Measurements from ENCODE around the gene MZB1.
"Not testable (repeated sequence)": the region's sequence is repeated elsewhere in the genome, so short reads cannot be mapped to it uniquely, and the experiment has no call there.

The MZB1 gene

GRCh38 chr5:139413963-139414362 lies 24.2 kb upstream of the MZB1 start:
- H3K9me3 Mint-ChIP-seq: no peaks in the 10 kb centered on the region
- TF ChIP-seq CTCF (IDR thresholded peaks at IDR 0.05): no peak
- no peak for DNase-seq
- H3K36me3 Mint-ChIP-seq (ENCODE audit: low read depth): peaks cover 42% of the 10 kb centered on the region
- H3K27ac Mint-ChIP-seq: no peak overlapping the region
- H3K4me1 Mint-ChIP-seq: no peaks in the 10 kb centered on the region
- peaks cover 4% of the 10 kb centered on the region for H3K27me3 Mint-ChIP-seq (ENCODE audit: low read depth, poor library complexity)
- H3K4me3 Mint-ChIP-seq: no peak overlapping the region

- Mint-ChIP-seq H3K4me1 (no peaks in the 10 kb centered on the region), H3K4me3 (no peak overlapping the region), H3K27ac (no peak overlapping the region), H3K36me3 (ENCODE audit: low read depth) (peaks cover 34% of the 10 kb centered on the region), H3K9me3 (no peaks in the 10 kb centered on the region), H3K27me3 (ENCODE audit: low read depth, poor library complexity) (peaks cover 4% of the 10 kb centered on the region)
- no peak for DNase-seq
- TF ChIP-seq CTCF (IDR thresholded peaks at IDR 0.05): no peak
Observed at GRCh38 chr5:139413153-139413552, 23.4 kb upstream of the MZB1 start.

GRCh38 chr5:139410993-139411828 lies 21.5 kb upstream of the MZB1 start:
- Mint-ChIP-seq H3K27me3 (ENCODE audit: low read depth, poor library complexity) (peaks cover 4% of the 10 kb centered on the region), H3K4me1 (no peaks in the 10 kb centered on the region)

GRCh38 chr5:139410121-139410992 lies 20.6 kb upstream of the MZB1 start:
- peaks cover 4% of the 10 kb centered on the region for H3K27me3 Mint-ChIP-seq (ENCODE audit: low read depth, poor library complexity)
- no peak overlapping the region for H3K4me3 Mint-ChIP-seq
- no peak for TF ChIP-seq CTCF (IDR thresholded peaks at IDR 0.05)
- DNase-seq: no peak
- no peaks in the 10 kb centered on the region for H3K9me3 Mint-ChIP-seq
- peaks cover 4% of the 10 kb centered on the region for H3K4me1 Mint-ChIP-seq
- H3K36me3 Mint-ChIP-seq (ENCODE audit: low read depth): peaks cover 20% of the 10 kb centered on the region
- no peak overlapping the region for H3K27ac Mint-ChIP-seq

More at GRCh38 chr5:139410993-139411828, 21.5 kb upstream of the MZB1 start:
- no peak overlapping the region for H3K4me3 Mint-ChIP-seq
- peaks cover 23% of the 10 kb centered on the region for H3K36me3 Mint-ChIP-seq (ENCODE audit: low read depth)
- no peaks in the 10 kb centered on the region for H3K9me3 Mint-ChIP-seq
- no peak for DNase-seq
- H3K27ac Mint-ChIP-seq: no peak overlapping the region
- TF ChIP-seq CTCF (IDR thresholded peaks at IDR 0.05): no peak

GRCh38 chr5:139409116-139409515 lies 19.4 kb upstream of the MZB1 start:
- not testable (repeated sequence) for H3K4me3 Mint-ChIP-seq; H3K27me3 Mint-ChIP-seq (ENCODE audit: low read depth, poor library complexity); H3K9me3 Mint-ChIP-seq; DNase-seq; H3K27ac Mint-ChIP-seq
- H3K36me3 Mint-ChIP-seq (ENCODE audit: low read depth): peaks cover 15% of the 10 kb centered on the region
- H3K4me1 Mint-ChIP-seq: peaks cover 11% of the 10 kb centered on the region

- Mint-ChIP-seq H3K4me3 (no peak overlapping the region), H3K27ac (no peak overlapping the region), H3K36me3 (ENCODE audit: low read depth) (peaks cover 8% of the 10 kb centered on the region), H3K4me1 (peaks cover 17% of the 10 kb centered on the region), H3K9me3 (no peaks in the 10 kb centered on the region), H3K27me3 (ENCODE audit: low read depth, poor library complexity) (peaks cover 9% of the 10 kb centered on the region)
- TF ChIP-seq CTCF (IDR thresholded peaks at IDR 0.05): no peak
- DNase-seq: no peak
Observed at GRCh38 chr5:139408191-139408590, 18.5 kb upstream of the MZB1 start.

Measured in nephron progenitor cell (in vitro differentiated cells).